Measurements from ENCODE around the gene HDGFL2. TPM values are rescaled to one million over a fixed set of nuclear protein-coding genes. Genes with fewer than 3 reads are reported as not detected.

The HDGFL2 gene
- total RNA-seq, 1 donor from 2014 or later = 75.6 TPM

- no peaks in the 10 kb centered on the region for H3K9me3 Mint-ChIP-seq
- peaks cover 3% of the 10 kb centered on the region for H3K36me3 Mint-ChIP-seq (ENCODE audit: low read depth)
- H3K27me3 Mint-ChIP-seq (ENCODE audit: low read depth) = no peaks in the 10 kb centered on the region
- DNase-seq (ENCODE audit: low spot score) = no peak
- no peak overlapping the region for H3K27ac Mint-ChIP-seq
- intact Hi-C loops (cut with micrococcal nuclease) = no loop called here
- H3K4me1 Mint-ChIP-seq (ENCODE audit: low read depth) = peaks cover 6% of the 10 kb centered on the region
- H3K4me3 Mint-ChIP-seq (ENCODE audit: low read depth) = no peak overlapping the region
Observed at GRCh38 chr19:4510435-4511255, 38.5 kb downstream of the HDGFL2 start.

DNA sequence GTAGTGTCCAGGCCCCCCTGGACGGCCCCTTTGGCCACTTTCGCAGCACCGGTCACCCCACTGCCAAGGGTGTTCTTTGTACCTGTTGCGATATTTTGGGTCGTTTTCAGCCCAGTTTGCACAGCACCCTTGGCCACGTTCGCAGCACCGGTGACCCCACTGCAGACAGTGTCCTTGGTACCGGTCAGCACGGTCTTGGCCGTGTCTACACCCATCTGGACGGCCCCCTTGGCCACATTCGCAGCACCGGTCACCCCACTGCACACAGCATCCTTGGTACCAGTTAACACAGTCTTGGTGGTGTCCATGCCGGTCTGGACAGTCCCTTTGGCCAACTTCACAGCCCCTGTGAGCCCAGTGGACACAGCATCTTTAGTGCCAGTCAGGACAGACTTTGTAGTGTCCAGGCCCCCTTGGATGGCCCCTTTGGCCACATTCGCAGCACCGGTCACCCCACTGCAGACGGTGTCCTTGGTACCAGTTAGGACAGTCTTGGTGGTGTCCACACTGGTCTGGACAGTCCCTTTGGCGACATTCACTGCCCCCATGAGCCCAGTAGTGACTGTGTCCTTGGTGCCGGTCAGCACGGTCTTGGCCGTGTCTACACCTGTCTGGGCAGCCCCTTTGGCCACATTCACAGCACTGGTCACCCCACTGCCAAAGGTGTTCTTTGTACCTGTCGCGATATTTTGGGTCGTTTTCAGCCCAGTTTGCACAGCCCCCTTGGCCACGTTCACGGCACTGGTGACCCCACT lies 39.4 kb downstream of the HDGFL2 start:
- intact Hi-C loops (cut with micrococcal nuclease) = no loop called here
- DNase-seq (ENCODE audit: low spot score) = no peak
- H3K27ac Mint-ChIP-seq = no peak overlapping the region
- H3K9me3 Mint-ChIP-seq = no peaks in the 10 kb centered on the region
- H3K4me3 Mint-ChIP-seq (ENCODE audit: low read depth) = no peak overlapping the region
- H3K4me1 Mint-ChIP-seq (ENCODE audit: low read depth) = peaks cover 3% of the 10 kb centered on the region
- no peaks in the 10 kb centered on the region for H3K27me3 Mint-ChIP-seq (ENCODE audit: low read depth)
- no peaks in the 10 kb centered on the region for H3K36me3 Mint-ChIP-seq (ENCODE audit: low read depth)

DNA sequence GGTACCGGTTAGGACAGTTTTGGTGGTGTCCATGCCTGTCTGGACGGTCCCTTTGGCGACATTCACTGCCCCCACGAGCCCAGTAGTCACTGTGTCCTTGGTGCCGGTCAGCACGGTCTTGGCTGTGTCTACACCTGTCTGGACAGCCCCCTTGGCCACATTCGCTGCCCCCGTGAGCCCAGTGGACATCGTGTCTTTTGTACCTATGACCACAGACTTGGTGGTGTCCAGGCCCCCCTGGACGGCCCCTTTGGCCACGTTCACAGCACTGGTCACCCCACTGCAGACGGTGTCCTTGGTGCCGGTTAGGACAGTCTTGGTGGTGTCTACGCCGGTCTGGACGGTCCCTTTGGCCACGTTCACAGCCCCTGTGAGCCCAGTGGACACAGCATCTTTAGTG lies 40.0 kb downstream of the HDGFL2 start:
- intact Hi-C loops (cut with micrococcal nuclease) = no loop called here
- H3K27me3 Mint-ChIP-seq (ENCODE audit: low read depth) = no peaks in the 10 kb centered on the region

DNA sequence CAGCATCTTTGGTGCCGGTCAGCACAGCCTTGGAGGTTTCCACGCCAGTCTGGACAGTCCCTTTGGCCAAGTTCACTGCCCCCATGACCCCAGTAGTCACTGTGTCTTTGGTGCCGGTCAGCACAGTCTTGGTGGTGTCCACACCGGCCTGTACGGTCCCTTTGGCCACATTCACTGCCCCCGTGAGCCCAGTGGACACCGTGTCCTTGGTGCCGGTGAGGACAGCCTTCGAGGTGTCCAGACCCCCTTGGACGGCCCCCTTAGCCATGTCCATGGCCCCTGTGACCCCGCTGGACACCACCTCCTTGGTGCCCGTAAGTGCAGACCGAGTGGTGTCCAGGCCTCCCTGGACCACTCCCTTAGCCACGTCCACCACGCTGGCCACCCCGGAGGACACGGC lies 41.2 kb downstream of the HDGFL2 start:
- Mint-ChIP-seq H3K27me3 (ENCODE audit: low read depth) (no peaks in the 10 kb centered on the region), H3K36me3 (ENCODE audit: low read depth) (no peaks in the 10 kb centered on the region), H3K27ac (no peak overlapping the region), H3K4me1 (ENCODE audit: low read depth) (no peaks in the 10 kb centered on the region), H3K4me3 (ENCODE audit: low read depth) (no peak overlapping the region), H3K9me3 (no peaks in the 10 kb centered on the region)
- DNase-seq (ENCODE audit: low spot score) = no peak
- intact Hi-C loops (cut with micrococcal nuclease) = no loop called here

More for the DNA sequence above, 40.0 kb downstream of the HDGFL2 start:
- no peak for DNase-seq (ENCODE audit: low spot score)
- no peaks in the 10 kb centered on the region for H3K9me3 Mint-ChIP-seq
- H3K4me3 Mint-ChIP-seq (ENCODE audit: low read depth) = no peak overlapping the region
- no peaks in the 10 kb centered on the region for H3K36me3 Mint-ChIP-seq (ENCODE audit: low read depth)
- H3K4me1 Mint-ChIP-seq (ENCODE audit: low read depth) = no peaks in the 10 kb centered on the region
- H3K27ac Mint-ChIP-seq = no peak overlapping the region

GRCh38 chr19:4515732-4516131 lies 43.6 kb downstream of the HDGFL2 start:
- Mint-ChIP-seq H3K27ac (no peak overlapping the region), H3K9me3 (no peaks in the 10 kb centered on the region), H3K4me1 (ENCODE audit: low read depth) (no peaks in the 10 kb centered on the region), H3K4me3 (ENCODE audit: low read depth) (no peak overlapping the region), H3K27me3 (ENCODE audit: low read depth) (no peaks in the 10 kb centered on the region), H3K36me3 (ENCODE audit: low read depth) (no peaks in the 10 kb centered on the region)
- no peak for DNase-seq (ENCODE audit: low spot score)
- intact Hi-C loops (cut with micrococcal nuclease) = no loop called here

DNA sequence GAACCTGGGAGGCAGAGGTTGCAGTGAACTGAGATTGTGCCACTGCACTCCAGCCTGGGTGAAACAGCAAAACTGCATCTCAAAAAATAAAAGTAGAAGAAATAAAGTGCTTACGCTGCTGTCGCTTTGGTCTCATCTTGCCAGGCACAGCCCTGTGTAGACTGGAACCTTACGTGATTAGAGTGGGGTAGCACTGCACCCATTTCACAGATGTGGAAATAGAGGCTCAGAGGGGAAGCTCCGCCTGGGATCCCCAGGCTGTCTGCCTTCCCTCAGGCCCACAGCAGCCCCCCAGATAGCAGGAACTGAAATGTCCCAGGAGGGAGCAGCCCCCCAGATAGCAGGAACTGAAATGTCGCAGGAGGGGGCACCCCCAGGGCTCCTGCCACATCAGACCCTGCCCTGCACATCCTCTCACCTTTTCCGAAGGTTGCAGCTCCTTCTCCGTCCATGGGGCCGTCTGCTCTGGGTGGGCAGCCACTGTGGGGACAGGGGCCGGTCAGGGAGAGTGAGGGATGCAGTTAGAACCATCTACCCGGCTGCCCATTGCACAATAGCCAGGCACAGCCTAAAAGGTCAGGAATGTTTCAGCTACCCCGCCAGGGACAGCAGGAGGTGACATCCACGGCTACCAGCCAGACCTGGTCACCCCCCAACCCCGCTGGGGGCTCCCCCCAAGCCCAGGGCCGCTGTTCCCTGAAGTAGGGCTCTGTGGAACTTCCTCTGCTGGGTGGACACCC lies 44.3 kb downstream of the HDGFL2 start:
- Mint-ChIP-seq H3K4me3 (ENCODE audit: low read depth) (no peak overlapping the region), H3K27ac (no peak overlapping the region), H3K4me1 (ENCODE audit: low read depth) (no peaks in the 10 kb centered on the region), H3K9me3 (no peaks in the 10 kb centered on the region), H3K36me3 (ENCODE audit: low read depth) (no peaks in the 10 kb centered on the region), H3K27me3 (ENCODE audit: low read depth) (no peaks in the 10 kb centered on the region)
- DNase-seq (ENCODE audit: low spot score) = no peak
- intact Hi-C loops (cut with micrococcal nuclease) = no loop called here

DNA sequence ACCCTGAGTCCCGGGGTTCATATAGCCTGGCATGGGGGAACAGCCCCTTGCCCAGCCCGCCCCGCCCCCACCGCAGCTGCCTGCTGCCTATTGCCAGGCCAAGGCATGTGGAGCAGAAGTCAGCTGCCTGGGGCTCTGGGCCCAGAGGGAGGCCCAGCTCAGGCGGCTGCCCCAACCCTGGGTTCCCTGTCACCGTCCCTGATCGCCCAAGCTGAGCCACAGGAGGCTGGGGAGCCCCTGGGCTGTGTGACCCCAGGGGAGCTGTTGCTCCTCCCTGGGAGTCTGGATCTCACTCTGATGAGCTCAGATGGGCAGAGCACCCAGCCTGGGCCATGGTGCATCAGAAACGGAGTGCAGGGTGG lies 44.8 kb downstream of the HDGFL2 start:
- Mint-ChIP-seq H3K9me3 (no peaks in the 10 kb centered on the region), H3K4me1 (ENCODE audit: low read depth) (no peaks in the 10 kb centered on the region), H3K36me3 (ENCODE audit: low read depth) (no peaks in the 10 kb centered on the region), H3K27ac (no peak overlapping the region), H3K4me3 (ENCODE audit: low read depth) (no peak overlapping the region), H3K27me3 (ENCODE audit: low read depth) (no peaks in the 10 kb centered on the region)
- intact Hi-C loops (cut with micrococcal nuclease) = no loop called here
- no peak for DNase-seq (ENCODE audit: low spot score)

DNA sequence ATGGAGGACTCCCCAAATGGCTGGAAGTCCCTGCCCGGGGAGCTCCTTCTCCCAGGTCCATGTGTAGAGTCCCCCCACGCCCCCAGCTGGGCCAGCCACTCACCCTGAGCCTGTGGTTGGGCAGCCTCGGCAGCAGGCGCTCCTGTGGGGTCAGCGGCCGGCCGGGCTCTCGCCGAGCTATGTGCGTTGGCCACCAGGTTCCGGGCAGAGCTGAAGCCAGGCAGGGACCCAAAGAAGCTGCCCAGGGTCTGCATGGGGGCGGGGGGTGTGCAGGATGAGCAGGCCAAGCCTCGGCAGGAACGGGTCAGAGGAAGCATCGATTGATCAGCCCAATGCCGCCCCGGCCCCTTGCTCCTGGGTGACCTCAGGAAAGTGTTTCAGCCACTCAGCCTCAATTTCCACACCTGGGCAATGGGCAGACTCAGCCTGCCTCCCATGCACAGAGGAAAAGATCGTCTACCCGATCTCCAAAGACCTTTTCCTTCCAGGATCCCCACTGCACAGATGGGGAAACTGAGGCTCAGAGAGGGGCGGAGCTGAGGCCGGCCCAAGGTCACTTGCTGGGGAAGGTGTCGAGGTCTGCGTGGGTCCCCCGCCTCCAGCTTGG lies 45.5 kb downstream of the HDGFL2 start:
- H3K36me3 Mint-ChIP-seq (ENCODE audit: low read depth) = no peaks in the 10 kb centered on the region
- no peak overlapping the region for H3K27ac Mint-ChIP-seq
- intact Hi-C loops (cut with micrococcal nuclease) = no loop called here
- H3K9me3 Mint-ChIP-seq = no peaks in the 10 kb centered on the region
- no peaks in the 10 kb centered on the region for H3K4me1 Mint-ChIP-seq (ENCODE audit: low read depth)
- no peaks in the 10 kb centered on the region for H3K27me3 Mint-ChIP-seq (ENCODE audit: low read depth)
- no peak for DNase-seq (ENCODE audit: low spot score)
- no peak overlapping the region for H3K4me3 Mint-ChIP-seq (ENCODE audit: low read depth)

DNA sequence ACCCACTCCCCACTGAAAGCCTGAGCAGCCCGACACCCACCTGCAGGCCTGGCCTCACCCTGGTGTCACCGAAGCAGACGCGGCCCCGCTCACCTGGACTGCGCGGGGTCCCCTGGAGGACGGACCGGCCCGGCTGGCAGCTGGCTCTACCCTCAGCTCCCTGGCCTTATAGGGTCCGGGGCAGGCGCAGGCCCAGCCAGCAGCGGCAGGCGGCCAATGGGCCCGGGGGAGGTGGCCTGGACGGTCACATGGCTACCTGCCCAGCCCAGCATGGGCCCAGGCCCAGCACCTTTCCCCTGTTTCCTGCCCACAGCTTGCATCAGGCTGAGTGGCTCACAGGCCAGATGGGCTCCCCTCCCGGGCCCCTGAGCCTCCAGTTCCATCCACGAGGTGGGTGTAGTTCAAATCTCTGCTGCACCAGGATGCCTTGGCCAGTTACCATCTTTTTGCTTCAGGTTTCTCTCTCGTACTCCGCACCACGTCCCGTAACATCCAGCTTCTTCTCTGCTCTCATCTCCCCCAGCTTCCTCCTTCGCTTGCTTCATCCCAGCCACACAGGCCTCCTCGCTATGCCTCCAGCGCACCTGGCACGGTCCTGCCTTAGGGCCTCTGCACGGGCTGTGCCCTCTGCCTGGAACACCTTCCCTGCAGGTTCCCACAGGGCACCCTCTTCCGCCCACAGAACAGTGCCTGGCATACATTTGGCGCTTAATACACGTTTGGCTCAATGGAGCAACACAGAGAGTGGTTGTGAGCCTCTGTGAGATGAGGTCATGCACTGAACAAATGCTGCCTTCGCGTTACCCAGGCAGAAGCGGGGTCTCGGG lies 46.5 kb downstream of the HDGFL2 start, which contains the start of gene PLIN4:
Gene PLIN4 (minus strand): TSS at position 142 of the 827 bp plus-strand sequence. CDS start 214 bp downstream, outside the sequence.
- intact Hi-C loops (cut with micrococcal nuclease) = no loop called here
- no peak within 1 kb of the TSS for H3K4me3 Mint-ChIP-seq (ENCODE audit: low read depth)
- no peak for DNase-seq (ENCODE audit: low spot score)
- no peak within 1 kb of the TSS for H3K27ac Mint-ChIP-seq
- no peaks in the 10 kb centered on the region for H3K27me3 Mint-ChIP-seq (ENCODE audit: low read depth)
- no peaks in the 10 kb centered on the region for H3K4me1 Mint-ChIP-seq (ENCODE audit: low read depth)
- H3K9me3 Mint-ChIP-seq = no peaks in the 10 kb centered on the region
- H3K36me3 Mint-ChIP-seq (ENCODE audit: low read depth) = no peaks in the 10 kb centered on the region

DNA sequence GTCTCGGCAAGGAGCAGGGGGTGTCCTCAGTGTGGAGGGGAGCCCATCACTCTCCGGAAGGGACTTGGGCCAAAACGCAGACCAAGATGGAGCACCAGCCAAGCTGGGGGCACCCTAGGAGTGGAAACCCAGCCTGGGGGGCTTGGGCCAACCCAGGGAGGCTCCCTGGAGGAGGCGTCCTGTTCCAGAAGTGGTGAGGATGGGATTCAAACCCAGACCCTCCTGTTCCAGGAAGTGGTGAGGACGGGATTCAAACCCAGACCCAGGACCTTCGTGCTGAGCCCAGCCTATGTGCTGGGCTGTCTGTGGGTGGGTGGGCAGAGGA lies 47.0 kb downstream of the HDGFL2 start:
- no peaks in the 10 kb centered on the region for H3K27me3 Mint-ChIP-seq (ENCODE audit: low read depth)
- intact Hi-C loops (cut with micrococcal nuclease) = no loop called here
- H3K4me1 Mint-ChIP-seq (ENCODE audit: low read depth) = no peaks in the 10 kb centered on the region
- no peak for DNase-seq (ENCODE audit: low spot score)
- H3K27ac Mint-ChIP-seq = no peak overlapping the region
- H3K4me3 Mint-ChIP-seq (ENCODE audit: low read depth) = no peak overlapping the region
- no peaks in the 10 kb centered on the region for H3K36me3 Mint-ChIP-seq (ENCODE audit: low read depth)
- no peaks in the 10 kb centered on the region for H3K9me3 Mint-ChIP-seq

DNA sequence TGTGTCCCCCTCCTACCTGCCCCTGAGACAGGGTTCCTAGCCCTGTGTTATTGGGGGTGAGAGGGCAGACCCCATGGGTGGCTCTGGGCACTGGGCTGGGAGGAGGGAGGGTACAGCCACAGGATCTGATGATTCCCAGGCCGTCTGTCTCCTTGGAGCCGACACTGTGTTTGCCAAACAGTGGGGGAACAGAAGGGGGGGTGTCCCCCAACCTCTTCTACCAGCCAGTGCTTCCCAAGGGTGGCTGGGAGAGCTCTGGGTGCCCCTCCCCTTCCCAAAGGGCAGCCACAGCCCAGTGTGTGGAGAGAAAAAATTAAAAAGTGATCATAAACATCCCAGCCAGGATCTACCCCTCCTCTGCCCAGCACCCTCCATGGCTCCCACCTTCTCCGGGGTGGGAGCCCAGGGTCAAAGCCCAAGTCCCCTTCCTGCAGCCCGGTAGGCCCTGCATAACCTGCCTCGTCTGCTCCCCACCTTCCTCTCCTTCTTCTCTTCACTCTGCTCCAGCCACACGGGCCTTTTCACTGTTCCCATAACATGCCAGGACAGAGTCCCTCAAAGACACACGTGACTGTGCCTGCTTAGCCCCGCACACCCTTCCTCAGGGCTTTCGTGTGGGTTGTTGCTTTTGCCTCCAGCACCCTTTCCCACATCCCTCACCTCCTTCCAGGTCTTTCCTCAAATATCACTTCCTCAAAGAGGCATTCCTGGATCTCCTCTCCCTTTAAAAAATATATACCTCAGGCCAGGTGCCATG lies 47.6 kb downstream of the HDGFL2 start:
- intact Hi-C loops (cut with micrococcal nuclease) = no loop called here
- H3K27ac Mint-ChIP-seq = no peak overlapping the region
- H3K4me1 Mint-ChIP-seq (ENCODE audit: low read depth) = no peaks in the 10 kb centered on the region
- no peak for DNase-seq (ENCODE audit: low spot score)
- no peaks in the 10 kb centered on the region for H3K36me3 Mint-ChIP-seq (ENCODE audit: low read depth)
- H3K27me3 Mint-ChIP-seq (ENCODE audit: low read depth) = no peaks in the 10 kb centered on the region
- H3K4me3 Mint-ChIP-seq (ENCODE audit: low read depth) = no peak overlapping the region
- H3K9me3 Mint-ChIP-seq = no peaks in the 10 kb centered on the region
